ENCODE data around the gene MUC22.
A peak's percentile ranks its signal among the peaks of the same experiment; 100 is the strongest.
"Not testable (repeated sequence)": the region's sequence is repeated elsewhere in the genome, so short reads cannot be mapped to it uniquely, and the experiment has no call there.

The MUC22 gene

DNA sequence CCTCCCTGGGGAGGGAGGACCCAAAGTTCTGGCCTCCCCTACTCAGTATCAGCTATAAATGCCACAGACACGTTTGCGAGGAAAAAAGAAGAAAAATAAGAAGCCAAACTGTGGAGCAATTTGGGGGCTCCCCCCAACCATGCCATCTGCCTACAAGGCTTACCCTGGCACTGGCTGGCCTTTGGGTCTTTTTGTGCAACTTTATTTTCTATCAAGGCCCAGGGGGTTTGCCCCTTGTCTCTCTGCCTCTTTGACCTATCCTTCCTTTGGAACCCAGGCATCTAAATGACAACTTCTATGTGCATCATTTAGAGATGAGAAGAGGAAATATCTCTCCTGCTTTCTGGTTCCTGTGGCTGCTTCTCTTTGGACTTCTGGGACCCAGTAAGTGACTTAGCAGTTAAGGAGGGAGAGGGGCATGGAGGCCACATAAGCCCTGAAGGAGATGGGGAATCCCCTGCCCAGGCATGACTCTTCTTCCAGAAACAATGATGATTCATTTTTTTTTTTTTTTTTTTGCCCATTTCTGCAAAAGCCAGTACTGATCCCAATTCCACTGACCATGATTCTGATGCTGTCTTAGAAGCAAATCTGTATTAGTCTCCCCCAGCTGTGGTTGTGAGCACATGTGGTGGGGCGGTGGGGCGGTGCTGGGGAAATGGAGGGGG lies at the start of gene MUC22:
TSS of gene MUC22 (plus strand) at position 82 of the 668 bp plus-strand sequence. CDS start at position 315, 233 bp downstream.
- DNase-seq (ENCODE audit: low read depth, low spot score), result no peak

DNA sequence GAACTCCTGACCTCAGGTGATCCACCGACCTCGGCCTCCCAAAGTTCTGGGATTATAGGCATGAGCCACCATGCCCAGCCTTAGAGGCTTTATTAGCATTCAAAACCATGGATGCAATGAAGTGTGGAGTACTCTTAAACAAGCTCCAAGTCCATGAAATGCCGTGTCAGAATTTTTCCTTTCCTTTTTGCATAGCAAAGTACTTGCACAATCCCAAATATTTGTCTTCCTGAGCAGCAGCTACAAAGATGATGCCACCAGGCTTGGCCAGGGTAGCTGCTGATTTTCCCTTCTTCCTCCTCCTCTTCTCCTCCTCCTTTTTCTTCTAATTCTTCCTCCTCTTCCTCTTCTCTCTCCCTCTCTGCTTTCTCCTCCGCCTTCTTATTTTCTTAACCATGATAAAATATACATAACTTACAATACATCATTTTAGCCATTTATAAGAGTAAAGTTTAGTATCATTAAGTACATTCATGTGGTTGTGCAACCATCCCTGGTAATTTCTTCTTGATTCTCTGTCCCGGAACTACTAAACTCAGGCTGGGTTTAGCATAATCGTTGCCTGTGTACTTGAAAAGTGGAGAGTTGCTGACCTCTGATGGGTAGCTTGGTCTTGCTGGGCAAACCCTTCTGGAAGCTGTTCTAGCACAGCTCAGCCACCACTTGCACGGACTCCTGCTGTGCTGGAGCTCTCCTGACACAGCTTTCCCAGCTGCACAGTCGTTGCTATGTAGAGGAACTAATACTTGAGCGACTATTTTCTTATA lies 49.2 kb upstream of the MUC22 start:
- no peak for DNase-seq (ENCODE audit: low read depth, low spot score)

DNA sequence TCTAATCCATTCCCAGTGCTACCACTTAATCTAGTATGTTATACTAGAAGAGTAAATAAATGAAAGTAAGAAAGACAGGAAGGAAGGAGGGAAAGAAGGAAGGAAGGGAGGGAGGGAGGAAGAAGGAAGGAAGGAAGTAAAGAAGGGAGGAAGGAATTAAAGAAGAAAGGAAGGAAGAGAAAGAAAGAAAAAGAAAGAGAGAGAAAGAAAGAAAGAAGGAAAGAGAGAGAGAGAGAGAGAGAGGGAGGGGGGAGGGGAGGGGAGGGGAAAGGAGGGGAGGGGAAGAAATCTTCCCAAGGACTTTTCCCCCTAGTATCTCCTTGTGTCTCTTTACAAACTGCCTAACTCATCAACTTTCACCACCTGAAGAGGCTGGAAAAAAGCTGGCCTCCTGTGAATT lies 47.6 kb upstream of the MUC22 start:
- DNase-seq (ENCODE audit: low read depth, low spot score), result no peak

DNA sequence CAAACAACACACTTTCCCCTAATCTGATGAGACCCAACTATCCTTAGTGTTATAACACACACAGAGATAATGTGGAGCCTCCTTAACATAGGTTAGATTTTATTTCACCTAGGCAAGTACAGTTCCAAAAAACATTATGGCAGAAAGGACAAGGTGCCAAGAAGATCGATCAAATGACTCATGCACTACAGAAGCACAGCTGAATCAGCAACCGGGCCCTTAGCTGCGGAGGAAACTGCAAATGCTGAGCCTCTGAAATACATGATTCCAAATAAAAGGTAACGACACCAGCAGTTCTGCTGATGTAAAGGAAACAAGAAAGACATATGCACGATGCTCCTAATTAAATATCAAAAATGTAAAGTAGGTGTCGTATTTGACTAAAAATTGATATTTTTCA lies 46.6 kb upstream of the MUC22 start:
- no peak for DNase-seq (ENCODE audit: low read depth, low spot score)

DNA sequence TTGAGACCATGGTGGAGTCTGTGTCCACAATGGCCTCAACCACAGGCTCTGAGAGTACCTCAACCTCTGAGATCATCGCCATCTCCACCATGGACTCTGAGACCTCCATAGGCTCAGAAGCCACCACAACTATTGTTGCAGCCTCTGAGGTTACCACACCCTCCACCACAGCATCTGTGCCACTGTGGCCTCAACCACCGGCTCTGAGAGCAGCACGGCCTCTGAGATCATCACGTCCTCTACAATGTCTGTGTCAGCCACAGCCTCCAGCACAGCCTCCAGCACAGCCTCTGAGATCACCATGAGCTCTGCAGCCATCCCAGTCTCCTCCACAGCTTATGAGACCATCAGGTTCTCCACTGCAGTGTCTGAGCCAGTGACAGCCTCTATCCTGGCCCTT lies 46.2 kb upstream of the MUC22 start:
- no peak for DNase-seq (ENCODE audit: low read depth, low spot score)

DNA sequence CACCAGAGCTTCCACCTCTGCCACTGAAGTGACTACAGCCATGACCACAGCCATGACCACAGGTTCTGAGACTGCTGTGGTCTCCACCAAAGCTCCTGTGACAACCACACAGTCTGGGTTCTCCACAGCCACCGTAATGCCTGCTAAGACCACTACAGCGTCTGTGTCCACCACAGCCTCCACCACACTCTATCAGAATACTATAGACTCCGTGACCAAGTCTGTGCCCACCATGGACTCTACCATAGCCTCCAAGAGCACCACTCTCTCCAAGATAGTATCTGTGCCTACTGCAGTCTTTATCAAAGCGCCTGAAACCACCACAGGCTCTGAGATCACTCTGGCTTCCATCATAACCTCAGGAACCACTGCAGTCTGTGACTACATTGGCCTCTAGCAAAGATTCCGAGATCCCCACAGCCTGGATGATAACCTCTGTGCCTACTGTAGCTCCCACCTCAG lies 45.1 kb upstream of the MUC22 start:
- DNase-seq (ENCODE audit: low read depth, low spot score), result no peak

DNA sequence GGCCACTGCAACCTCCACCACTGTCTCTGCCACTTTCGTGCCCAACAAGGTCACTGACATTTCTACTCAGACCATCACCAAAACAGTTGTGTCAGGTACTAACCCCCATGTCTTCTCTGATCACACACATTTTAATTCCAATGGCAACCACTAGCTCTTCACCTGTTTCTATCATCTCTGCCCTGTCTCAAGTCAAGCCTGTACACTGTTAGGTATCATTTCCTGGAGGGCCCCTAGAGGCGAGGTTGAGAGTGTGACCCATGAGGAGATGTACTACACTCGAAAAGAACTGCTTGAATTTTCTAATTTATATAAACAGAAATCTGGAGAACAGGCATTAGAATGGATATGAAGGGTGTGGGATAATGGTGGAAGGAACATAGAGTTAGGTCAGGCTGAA lies 44.1 kb upstream of the MUC22 start:
- no peak for DNase-seq (ENCODE audit: low read depth, low spot score)

DNA sequence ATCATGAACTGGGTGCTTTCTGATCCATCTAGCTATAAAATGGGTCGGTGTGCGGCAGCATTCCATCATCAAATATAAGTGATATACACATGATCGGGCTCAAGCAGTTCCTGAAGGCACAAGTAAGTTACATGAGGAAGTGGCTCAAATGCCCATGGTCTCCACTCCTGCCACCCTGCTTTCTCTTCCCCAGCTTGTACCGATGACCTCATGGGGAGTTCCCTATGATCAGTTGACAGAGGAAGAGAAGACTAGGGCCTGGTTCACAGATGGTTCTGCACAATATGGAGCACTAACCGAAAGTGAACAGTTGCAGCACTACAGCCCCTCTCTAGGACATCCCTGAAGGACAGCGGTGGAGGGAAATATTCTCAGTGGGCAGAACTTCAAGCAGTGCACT lies 41.1 kb upstream of the MUC22 start:
- not testable (repeated sequence) for DNase-seq (ENCODE audit: low read depth, low spot score)

DNA sequence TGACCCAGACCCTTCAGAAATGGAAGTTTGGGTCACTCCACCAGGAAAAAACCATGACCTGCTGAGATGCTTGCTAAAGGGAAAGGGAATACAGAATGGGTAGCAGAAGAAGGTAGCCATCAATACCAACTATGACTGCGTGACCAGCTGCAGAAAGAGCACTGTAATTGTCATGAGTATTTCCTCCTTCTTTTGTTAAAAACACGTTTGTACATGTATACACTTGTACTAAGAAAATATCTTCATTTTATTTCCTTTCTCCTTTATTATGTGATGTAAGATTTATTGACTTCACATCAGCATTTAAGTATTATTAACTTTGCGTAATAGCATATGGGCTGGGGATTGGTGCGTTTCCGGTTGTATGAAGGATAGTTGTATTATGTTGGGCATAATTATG lies 39.3 kb upstream of the MUC22 start:
- no peak for DNase-seq (ENCODE audit: low read depth, low spot score)

DNA sequence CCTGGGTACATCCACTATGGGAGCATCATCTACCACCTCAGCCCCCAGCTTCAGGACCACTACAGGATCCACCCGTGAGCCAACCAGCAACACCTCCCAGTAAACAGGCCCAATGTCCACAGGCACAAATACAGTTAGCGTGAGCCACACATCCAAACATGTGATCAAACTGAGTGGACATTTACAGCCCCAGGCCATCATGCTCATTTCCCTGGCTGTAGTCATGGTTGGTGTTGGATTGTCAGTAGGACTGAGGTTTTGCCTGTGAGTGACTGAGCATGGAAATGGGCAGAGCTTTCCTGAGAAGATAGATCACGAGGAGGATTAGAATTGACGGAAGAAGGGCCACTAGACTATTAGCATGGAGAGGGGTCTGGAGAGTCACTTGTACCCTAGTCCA lies 37.5 kb upstream of the MUC22 start:
- no peak for DNase-seq (ENCODE audit: low read depth, low spot score)

DNA sequence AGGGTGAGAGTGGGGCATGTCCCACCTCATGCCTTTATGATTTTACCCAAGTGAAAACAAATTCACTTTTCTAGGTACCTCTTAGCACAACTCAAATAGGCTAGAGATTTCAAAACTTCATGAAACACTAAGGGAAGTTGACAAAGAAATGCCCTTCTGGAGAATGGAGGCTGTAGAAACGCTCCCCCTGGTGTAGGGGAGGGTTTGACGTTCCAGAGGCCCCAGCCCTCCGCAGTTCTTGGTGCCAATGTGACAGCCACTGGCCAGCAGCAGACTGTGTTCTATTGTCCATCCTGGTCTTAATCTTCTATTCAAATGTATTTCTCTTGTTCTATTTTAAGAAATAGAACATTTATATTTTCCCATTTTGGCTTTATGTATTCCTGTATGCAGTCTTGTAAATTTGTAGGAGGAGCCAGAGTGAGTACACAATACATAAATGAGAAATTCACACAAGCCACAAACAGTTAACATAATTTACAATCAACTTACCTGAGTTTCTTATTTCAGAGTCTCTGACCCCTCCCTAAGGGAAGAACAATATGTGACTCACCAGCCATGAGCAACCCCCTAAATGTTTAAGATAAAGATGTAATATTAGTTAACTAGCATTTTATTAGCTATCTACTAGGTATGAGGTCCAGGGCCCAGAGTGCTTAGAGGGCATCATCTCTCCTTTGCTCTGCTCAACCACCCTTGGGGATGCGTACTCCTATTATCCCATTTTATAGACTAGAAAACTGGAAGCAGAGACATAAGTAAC lies 35.6 kb upstream of the MUC22 start:
- no peak for DNase-seq (ENCODE audit: low read depth, low spot score)

DNA sequence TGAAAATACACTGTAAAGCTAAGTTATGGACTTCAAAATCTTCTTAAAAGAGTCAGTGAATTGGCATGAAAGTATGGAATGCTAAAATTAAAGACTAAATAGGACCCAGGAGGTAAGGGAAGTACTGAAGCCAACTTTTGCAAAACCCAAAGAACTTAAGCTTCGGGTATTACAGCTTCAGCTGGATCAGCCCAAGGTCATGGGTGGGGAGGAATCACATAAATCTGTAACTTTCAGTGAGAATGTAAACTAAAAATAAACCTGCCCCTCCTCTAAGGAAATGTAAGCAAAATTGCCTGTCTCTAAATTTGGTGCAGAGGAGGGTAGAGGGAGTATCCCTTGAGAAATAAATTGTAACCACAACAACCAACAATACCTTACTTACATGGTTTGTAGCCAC lies 31.1 kb upstream of the MUC22 start:
- no peak for DNase-seq (ENCODE audit: low read depth, low spot score)

DNA sequence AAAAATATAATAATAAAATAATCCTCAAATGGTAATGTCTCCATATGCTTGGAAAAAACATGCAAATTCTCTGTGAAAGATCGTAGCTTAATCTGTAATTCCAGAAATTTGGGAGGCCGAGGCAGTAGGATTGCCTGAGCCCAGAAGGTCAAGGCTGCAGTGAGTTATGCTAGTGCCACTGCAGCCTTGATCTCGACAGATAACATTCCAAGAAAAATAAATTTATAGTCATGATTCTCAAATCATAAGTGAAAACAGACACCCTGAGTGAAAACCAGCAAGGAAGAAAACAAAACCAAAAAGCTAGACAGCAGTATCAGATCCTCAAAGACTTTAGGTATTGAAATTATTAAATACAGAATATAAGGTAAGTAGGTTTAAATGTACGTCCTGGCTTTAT lies 30.6 kb upstream of the MUC22 start:
- no peak for DNase-seq (ENCODE audit: low read depth, low spot score)

DNA sequence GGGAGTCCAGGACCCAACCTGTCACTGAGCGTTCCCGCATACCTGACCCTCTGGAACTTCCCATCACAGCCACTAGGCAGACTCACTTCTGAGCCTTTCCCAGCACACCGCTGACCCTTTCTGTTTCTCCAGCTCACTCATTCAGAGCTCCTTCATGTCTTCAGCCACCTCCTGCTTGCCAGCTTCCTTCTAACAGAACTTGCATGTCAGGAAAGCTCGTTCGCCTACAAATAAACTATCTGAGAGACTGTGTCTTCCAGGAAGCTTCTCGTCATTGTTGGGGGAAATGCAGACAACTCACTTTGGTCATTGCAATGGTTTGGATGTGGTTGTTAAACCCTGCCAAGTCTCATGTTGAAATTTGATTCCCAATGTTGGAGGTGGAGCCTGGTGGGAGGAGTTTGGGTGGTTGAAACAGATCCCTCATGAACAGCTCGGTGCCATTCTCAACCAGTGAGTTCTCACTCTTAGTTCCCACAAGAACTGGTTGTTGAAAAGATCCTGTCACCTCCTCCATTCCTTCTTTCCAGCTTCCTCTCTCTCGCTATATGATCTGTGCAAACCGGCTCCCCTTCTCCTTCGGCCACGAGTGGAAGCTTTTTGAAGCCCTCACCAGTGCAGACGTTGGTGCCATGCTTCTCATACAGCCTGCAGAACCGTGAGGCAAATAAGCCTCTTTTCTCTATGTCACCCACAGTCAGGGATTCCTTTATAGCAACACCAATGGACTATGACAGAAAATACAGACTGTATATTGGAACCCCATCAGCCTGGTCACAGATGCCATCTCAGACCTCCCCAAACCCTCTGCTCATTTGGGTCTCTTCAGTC lies 28.1 kb upstream of the MUC22 start:
- DNase-seq (ENCODE audit: low read depth, low spot score), result peak; percentile 1

DNA sequence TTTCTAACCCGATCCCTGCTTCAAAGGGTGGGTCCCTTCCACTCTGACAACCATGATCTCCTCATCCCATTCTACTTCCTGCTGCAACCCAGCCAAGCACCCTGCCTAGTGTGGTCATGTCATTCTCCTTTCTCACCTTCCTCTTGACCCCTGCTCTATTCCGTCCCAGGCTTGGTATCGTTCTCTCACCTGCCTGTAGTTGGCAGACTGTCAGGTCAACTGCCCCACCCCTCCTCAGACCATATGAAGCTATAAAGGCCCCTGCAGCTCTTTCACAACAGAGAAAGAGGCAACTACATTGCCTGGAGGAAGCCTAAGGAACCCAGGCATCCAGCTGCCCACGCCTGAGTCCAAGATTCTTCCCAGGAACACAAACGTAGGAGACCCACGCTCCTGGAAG lies 26.8 kb upstream of the MUC22 start, which contains the start of gene MUC21:
TSS of gene MUC21 (plus strand) at position 280 of the 400 bp plus-strand sequence. CDS start 241 bp downstream, outside the sequence.
- no peak for DNase-seq (ENCODE audit: low read depth, low spot score)

DNA sequence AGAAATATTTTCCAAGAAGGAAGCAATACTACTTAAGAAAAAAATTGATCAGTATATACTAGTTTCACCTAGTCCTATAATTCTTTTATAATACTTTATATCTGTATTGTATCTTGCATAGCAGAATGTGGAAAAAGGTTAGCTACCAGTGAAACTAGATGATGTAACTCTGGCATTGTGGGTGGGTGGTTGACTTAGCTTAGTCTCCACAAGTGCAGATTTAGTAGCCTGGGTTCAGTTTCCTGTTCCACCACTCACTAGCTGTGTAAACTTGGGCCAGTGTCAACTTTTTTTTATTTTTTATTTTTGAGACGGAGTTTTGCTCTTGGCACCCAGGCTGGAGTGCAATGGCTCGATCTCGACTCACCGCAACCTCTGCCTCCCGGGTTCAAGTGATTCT lies 24.8 kb upstream of the MUC22 start:
- no peak for DNase-seq (ENCODE audit: low read depth, low spot score)

DNA sequence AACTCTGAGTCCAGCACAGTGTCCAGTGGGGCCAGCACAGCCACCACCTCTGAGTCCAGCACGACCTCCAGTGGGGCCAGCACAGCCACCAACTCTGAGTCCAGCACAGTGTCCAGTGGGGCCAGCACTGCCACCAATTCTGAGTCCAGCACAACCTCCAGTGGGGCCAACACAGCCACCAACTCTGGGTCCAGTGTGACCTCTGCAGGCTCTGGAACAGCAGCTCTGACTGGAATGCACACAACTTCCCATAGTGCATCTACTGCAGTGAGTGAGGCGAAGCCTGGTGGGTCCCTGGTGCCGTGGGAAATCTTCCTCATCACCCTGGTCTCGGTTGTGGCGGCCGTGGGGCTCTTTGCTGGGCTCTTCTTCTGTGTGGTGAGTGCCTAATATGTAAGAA lies 23.0 kb upstream of the MUC22 start:
- DNase-seq (ENCODE audit: low read depth, low spot score), result no peak

DNA sequence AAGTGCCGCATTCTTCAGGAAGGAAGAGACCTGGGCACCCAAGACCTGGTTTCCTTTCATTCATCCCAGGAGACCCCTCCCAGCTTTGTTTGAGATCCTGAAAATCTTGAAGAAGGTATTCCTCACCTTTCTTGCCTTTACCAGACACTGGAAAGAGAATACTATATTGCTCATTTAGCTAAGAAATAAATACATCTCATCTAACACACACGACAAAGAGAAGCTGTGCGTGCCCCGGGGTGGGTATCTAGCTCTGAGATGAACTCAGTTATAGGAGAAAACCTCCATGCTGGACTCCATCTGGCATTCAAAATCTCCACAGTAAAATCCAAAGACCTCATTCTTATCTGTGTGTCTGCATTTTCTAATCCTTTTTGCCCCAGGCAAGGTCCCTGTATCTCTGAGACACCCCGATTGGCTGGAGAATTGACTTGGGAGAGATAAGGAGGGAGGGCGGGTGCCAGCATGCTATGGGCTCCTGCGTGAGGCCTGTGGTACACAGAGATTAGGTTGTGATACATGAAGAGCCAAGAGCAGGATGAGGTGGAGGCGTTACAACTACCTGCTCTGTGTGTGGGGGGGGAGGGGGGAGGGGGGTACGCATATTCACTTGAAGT lies 22.0 kb upstream of the MUC22 start:
- no peak for DNase-seq (ENCODE audit: low read depth, low spot score)

DNA sequence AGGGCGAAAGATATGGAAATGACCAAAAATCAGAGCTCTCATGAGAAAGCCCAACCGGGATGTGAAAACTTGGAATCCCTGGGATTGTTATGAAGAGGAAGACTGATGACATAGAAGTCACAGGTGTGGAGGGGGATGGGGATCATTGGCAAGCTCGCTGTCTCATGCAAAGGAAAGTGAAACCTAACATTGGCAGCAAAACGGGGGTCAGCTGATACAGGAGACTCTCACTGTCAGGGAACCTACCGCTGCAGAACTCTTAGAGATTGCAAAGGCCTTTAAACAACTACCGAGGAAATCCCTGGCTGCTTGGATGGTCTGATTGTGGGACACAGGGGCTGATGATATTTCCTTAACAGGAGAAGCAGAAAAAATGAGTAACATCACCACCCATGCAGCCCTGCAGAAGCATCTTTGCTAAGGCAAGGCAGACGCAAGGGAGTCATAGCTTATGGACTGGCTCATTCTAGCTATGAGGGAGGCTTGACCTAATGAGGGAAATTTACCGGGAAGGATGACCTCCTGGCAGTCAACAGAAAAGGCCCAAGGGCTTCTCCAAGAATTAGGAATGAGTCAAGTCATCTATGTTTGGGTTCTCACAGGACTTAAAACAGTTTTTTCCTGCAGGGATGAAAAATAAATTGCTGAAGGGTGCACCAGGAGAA lies 19.7 kb upstream of the MUC22 start:
- DNase-seq (ENCODE audit: low read depth, low spot score), result no peak

DNA sequence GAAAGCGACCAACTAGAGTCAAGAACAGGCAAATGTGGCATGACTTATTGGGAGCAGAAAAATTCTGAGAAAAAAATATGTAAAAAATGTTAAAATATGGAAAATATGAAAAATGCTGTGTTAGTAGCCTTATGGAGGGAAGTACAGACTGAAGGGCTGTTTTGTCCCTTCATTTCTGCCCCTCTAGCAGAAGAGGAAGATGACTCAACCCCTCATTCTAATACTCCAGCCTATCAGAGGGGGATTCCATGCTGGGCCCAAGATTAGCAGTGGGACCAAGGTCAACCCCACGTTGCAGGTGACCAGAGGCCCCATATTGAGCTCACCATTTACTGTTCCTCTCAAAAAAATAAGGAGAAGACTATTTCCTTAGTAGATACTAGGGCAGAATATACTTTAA lies 18.4 kb upstream of the MUC22 start:
- no peak for DNase-seq (ENCODE audit: low read depth, low spot score)

DNA sequence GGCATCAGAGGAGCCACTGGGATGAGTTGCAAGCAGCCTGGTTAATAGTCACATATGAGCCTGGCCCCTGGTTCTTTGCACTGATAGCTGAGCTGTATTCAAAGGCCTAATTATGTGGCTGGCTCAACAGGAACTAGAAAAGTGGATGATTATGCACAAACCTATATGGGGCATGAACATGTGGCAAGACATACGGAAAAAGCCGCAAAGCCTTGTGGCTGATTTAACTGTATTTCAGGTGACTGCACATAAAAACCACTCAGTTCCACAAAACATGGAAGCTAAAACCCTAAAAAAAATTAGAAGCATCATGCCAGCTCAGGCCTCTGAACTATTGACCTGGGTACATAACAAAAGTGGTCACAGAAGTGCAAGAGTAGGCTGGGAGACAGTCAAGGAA lies 13.0 kb upstream of the MUC22 start:
- DNase-seq (ENCODE audit: low read depth, low spot score), result no peak

All from smooth muscle cell of the brain vasculature (primary cell).